HFF-Myc (cell line): ENCODE data around the gene POMT1.

Source experiments
- DNase-seq: peaks from one replicate; pipeline ENCODE4 v3.0.0-alpha.2; 2011; ENCODE audit warnings: low read depth; ENCODE audit errors: extremely low read depth
- H3K4me3 ChIP-seq: replicated peaks from 2 replicates; pipeline ENCODE4 v1.5.1; 2011; ENCODE audit warnings: low read depth, mild to moderate bottlenecking, control low read depth, low read length
- CTCF ChIP-seq: IDR thresholded peaks from 2 replicates; pipeline ENCODE4 v1.5.1; 2012; ENCODE audit warnings: mild to moderate bottlenecking, low read depth, low read length, control low read depth; ENCODE audit errors: missing control alignments

The POMT1 gene

GRCh38 chr9:131477367-131477766 lies 25.4 kb upstream of the POMT1 start:
- DNase-seq: no peak
- no peak overlapping the region for H3K4me3 ChIP-seq
- no peak for TF ChIP-seq CTCF

GRCh38 chr9:131477816-131478419 lies 24.8 kb upstream of the POMT1 start:
- no peak for DNase-seq
- H3K4me3 ChIP-seq: no peak overlapping the region
- TF ChIP-seq CTCF: no peak

GRCh38 chr9:131478421-131478868 lies 24.3 kb upstream of the POMT1 start:
- H3K4me3 ChIP-seq: no peak overlapping the region
- DNase-seq: no peak
- TF ChIP-seq CTCF: peak; percentile 64

- no peak overlapping the region for H3K4me3 ChIP-seq
- DNase-seq: no peak
- no peak for TF ChIP-seq CTCF
Measured at GRCh38 chr9:131478911-131479310, 23.8 kb upstream of the POMT1 start.

GRCh38 chr9:131480258-131480657 lies 22.5 kb upstream of the POMT1 start:
- DNase-seq: no peak
- no peak for TF ChIP-seq CTCF
- no peak overlapping the region for H3K4me3 ChIP-seq

GRCh38 chr9:131481441-131482342 lies 21.0 kb upstream of the POMT1 start:
- no peak for TF ChIP-seq CTCF
- no peak overlapping the region for H3K4me3 ChIP-seq
- no peak for DNase-seq
